Measurements from ENCODE around the gene SYPL1. TPM values are rescaled to one million over a fixed set of nuclear protein-coding genes. Genes with fewer than 3 reads are reported as not detected.
A peak's percentile ranks its signal among the peaks of the same experiment; 100 is the strongest.

Gene SYPL1
- total RNA-seq, 1 experiment from 2014 or later = 76.4 TPM

DNA sequence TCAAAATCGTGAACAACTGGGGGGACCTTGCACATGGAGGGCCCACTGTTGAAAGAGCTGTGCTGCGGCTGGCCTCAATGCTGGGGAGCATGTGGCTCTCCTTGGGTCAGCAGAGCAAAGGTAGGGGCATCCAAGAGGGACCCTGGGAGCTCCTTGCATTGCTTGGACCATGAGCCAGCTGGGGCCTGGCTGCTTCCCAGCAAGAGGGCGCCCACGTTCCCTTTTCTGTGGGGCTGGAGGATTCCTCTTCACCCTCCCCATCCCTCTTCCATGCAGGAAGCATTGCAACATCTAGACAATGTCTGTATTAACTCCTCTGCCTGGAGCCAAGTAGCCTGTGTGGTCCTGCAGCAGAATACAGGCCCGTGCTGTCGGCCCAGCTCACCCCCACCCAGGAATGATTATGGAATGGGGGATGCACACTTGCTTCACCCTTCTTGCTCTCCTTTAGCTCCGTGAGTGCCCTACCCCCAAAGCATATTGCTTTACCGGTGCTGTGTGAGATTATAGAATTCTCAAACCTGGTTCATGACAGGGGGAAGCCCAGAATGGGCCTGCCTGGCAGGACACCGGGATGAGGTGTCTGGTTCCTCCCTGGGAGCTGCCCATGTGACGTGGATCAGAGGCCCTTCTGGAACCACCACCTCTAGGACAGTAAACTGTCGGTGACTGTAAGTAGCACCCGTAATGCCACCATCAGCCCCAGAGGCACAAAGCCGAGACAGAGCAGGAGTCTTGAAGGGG is 61.9 kb downstream of the SYPL1 start:
- ChIA-PET CTCF (no interaction called here), POLR2A (ENCODE audit: low non-redundant PET) (no interaction called here)
- Histone ChIP-seq H3K27me3 (replicated peaks; ENCODE audit: insufficient read depth, low read depth, low read length, poor library complexity) (no peaks in the 10 kb centered on the region), H3K36me3 (ENCODE audit: insufficient read depth, low read length, poor library complexity, severe bottlenecking) (no peaks in the 10 kb centered on the region), H3K4me3 (ENCODE audit: low read depth, low read length, poor library complexity, severe bottlenecking) (no peak overlapping the region), H3K4me1 (ENCODE audit: insufficient read depth, low read length, poor library complexity, severe bottlenecking) (peaks cover 28% of the 10 kb centered on the region), H3K27ac (ENCODE audit: low read depth, low read length, poor library complexity, severe bottlenecking) (no peak overlapping the region), H3K9me3 (ENCODE audit: low read depth, low read length, poor library complexity, severe bottlenecking) (no peaks in the 10 kb centered on the region)
- DNase-seq (ENCODE audit: low spot score) = peak; percentile 82
- intact Hi-C loops (cut with micrococcal nuclease; ENCODE audit: unreplicated experiment) = no loop called here
- no TSS peak for BruUV-seq (replicated peaks)
- no peak for TF ChIP-seq EZH2 (IDR thresholded peaks at IDR 0.05; ENCODE audit: borderline replicate concordance, low read depth, low read length, poor library complexity, severe bottlenecking)
- TF ChIP-seq, protein P1, sequence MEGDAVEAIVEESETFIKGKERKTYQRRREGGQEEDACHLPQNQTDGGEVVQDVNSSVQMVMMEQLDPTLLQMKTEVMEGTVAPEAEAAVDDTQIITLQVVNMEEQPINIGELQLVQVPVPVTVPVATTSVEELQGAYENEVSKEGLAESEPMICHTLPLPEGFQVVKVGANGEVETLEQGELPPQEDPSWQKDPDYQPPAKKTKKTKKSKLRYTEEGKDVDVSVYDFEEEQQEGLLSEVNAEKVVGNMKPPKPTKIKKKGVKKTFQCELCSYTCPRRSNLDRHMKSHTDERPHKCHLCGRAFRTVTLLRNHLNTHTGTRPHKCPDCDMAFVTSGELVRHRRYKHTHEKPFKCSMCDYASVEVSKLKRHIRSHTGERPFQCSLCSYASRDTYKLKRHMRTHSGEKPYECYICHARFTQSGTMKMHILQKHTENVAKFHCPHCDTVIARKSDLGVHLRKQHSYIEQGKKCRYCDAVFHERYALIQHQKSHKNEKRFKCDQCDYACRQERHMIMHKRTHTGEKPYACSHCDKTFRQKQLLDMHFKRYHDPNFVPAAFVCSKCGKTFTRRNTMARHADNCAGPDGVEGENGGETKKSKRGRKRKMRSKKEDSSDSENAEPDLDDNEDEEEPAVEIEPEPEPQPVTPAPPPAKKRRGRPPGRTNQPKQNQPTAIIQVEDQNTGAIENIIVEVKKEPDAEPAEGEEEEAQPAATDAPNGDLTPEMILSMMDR (conservative IDR thresholded peaks at IDR 0.05; ENCODE audit: low read depth, low read length) = peak; percentile 66

DNA sequence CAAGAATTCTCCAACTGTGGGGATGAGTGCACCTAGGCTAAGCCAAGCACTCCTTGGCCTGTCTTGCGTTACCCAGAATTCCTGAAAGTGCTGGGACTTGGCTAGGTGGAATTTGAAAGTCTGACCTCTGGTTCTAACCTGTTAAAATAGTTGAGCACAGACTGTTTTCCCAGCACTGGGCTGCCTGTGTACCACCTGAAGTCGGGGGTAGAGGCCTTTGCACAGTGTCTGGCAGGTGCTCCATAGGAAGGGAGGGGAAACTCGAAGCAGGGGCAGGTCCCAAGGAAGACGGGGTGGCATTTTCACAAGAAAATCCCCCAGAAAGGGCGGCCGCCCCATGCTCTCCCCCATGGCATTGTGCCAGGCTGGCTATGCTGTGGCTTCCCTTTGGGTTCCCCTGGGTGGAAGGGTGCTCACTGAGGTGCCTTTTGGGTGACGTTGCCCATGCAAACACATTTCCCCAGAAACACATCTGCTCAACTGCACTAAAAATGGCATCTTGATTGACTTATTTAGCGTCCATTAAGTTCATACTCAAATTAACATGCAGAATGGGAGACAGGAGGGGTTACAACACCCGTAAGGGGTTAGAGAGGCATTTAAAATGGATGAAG is 62.9 kb downstream of the SYPL1 start:
- Histone ChIP-seq H3K27me3 (replicated peaks; ENCODE audit: insufficient read depth, low read depth, low read length, poor library complexity) (no peaks in the 10 kb centered on the region), H3K36me3 (ENCODE audit: insufficient read depth, low read length, poor library complexity, severe bottlenecking) (no peaks in the 10 kb centered on the region), H3K4me1 (ENCODE audit: insufficient read depth, low read length, poor library complexity, severe bottlenecking) (peaks cover 23% of the 10 kb centered on the region), H3K4me3 (ENCODE audit: low read depth, low read length, poor library complexity, severe bottlenecking) (no peak overlapping the region), H3K9me3 (ENCODE audit: low read depth, low read length, poor library complexity, severe bottlenecking) (no peaks in the 10 kb centered on the region), H3K27ac (ENCODE audit: low read depth, low read length, poor library complexity, severe bottlenecking) (no peak overlapping the region)
- no peak for TF ChIP-seq EZH2 (IDR thresholded peaks at IDR 0.05; ENCODE audit: borderline replicate concordance, low read depth, low read length, poor library complexity, severe bottlenecking)
- TF ChIP-seq, protein P1 (conservative IDR thresholded peaks at IDR 0.05; ENCODE audit: low read depth, low read length) = no peak
- BruUV-seq (replicated peaks) = no TSS peak
- no peak for DNase-seq (ENCODE audit: low spot score)
- ChIA-PET POLR2A (ENCODE audit: low non-redundant PET) (no interaction called here), CTCF (no interaction called here)
- intact Hi-C loops (cut with micrococcal nuclease; ENCODE audit: unreplicated experiment) = loop anchor here (10.0 kb wide), 1 partner anchor 914 kb away; no protein-coding TSS in a partner anchor

DNA sequence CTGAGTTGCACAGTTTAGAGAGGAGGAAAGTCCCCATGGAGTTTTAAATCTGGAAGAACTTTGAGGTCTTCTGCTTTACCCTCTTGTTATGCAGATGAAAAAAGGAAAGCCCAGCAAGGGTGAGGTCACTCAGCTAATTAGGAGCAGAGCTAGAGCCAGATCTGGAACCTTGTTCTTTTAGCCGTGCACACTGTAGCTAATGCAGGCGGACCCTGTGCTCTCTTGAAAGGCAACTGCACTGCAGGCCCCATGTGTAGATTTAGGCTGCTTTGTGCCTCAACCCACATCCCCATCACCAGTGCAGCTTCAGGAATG is 63.4 kb downstream of the SYPL1 start:
- Histone ChIP-seq H3K36me3 (ENCODE audit: insufficient read depth, low read length, poor library complexity, severe bottlenecking) (no peaks in the 10 kb centered on the region), H3K9me3 (ENCODE audit: low read depth, low read length, poor library complexity, severe bottlenecking) (no peaks in the 10 kb centered on the region), H3K4me3 (ENCODE audit: low read depth, low read length, poor library complexity, severe bottlenecking) (no peak overlapping the region), H3K4me1 (ENCODE audit: insufficient read depth, low read length, poor library complexity, severe bottlenecking) (peaks cover 26% of the 10 kb centered on the region), H3K27me3 (replicated peaks; ENCODE audit: insufficient read depth, low read depth, low read length, poor library complexity) (no peaks in the 10 kb centered on the region), H3K27ac (ENCODE audit: low read depth, low read length, poor library complexity, severe bottlenecking) (no peak overlapping the region)
- intact Hi-C loops (cut with micrococcal nuclease; ENCODE audit: unreplicated experiment) = loop anchor here (10.0 kb wide), 1 partner anchor 914 kb away; no protein-coding TSS in a partner anchor
- CTCF ChIA-PET = interaction anchor here (0.6 kb wide), 1 partner anchor 446 kb away, joined by 5 read pairs; no protein-coding TSS in a partner anchor
- BruUV-seq (replicated peaks) = no TSS peak
- DNase-seq (ENCODE audit: low spot score) = no peak
- POLR2A ChIA-PET (ENCODE audit: low non-redundant PET) = no interaction called here
- no peak for TF ChIP-seq EZH2 (IDR thresholded peaks at IDR 0.05; ENCODE audit: borderline replicate concordance, low read depth, low read length, poor library complexity, severe bottlenecking)
- TF ChIP-seq, protein P1 (conservative IDR thresholded peaks at IDR 0.05; ENCODE audit: low read depth, low read length) = no peak
